Lung (tissue), 12 donors: ENCODE results near the gene ZNF593OS. TPM values are rescaled to one million over a fixed set of nuclear protein-coding genes. Genes with fewer than 3 reads are reported as not detected.

Experiments used
- ATAC-seq: fragments of 200-7000 bp; cut with Tn5 transposase; one replicate; pipeline ENCODE4 v1.9.1; 2020; ENCODE audit warnings: moderate number of reproducible peaks; ENCODE audit not compliant: insufficient read depth, low FRiP score
- DNase-seq, 3 donors: peaks; one replicate each; pipeline ENCODE4 v3.0.0-alpha.2; 2013 to 2017
- H3K27ac ChIP-seq, 2 donors: one replicate each; pipeline ENCODE4 v1.5.1; 2013; ENCODE audit warnings: mild to moderate bottlenecking in 2 of 2, moderate library complexity in 2 of 2, control low read depth in 1 of 2, inconsistent platforms in 1 of 2, low read depth in 1 of 2, low read length in 1 of 2
- H3K27me3 ChIP-seq, 3 donors: one replicate each; pipeline ENCODE4 v1.5.1; 2013; ENCODE audit warnings: low read length in 2 of 3; ENCODE audit not compliant: control insufficient read depth in 3 of 3, insufficient read depth in 3 of 3
- H3K36me3 ChIP-seq, 4 donors: one replicate each; pipeline ENCODE4 v1.5.1; 2013; ENCODE audit warnings: low read length in 4 of 4, mild to moderate bottlenecking in 1 of 4, moderate library complexity in 1 of 4; ENCODE audit not compliant: control insufficient read depth in 4 of 4, insufficient read depth in 4 of 4
- H3K4me1 ChIP-seq, 5 donors: one replicate each; pipeline ENCODE4 v1.5.1; 2013; ENCODE audit warnings: low read length in 5 of 5, mild to moderate bottlenecking in 2 of 5, moderate library complexity in 1 of 5; ENCODE audit not compliant: control insufficient read depth in 5 of 5, insufficient read depth in 5 of 5
- H3K4me3 ChIP-seq: one replicate; pipeline ENCODE4 v1.5.1; 2013; ENCODE audit warnings: mild to moderate bottlenecking, control low read depth, moderate library complexity
- H3K9ac ChIP-seq, 2 donors: one replicate each; pipeline ENCODE4 v1.5.1; 2013; ENCODE audit warnings: low read length in 2 of 2, control low read depth in 1 of 2; ENCODE audit not compliant: insufficient read depth in 1 of 2
- H3K9me3 ChIP-seq, 4 donors: one replicate each; pipeline ENCODE4 v1.5.1; 2013; ENCODE audit warnings: low read length in 3 of 4, mild to moderate bottlenecking in 1 of 4, moderate library complexity in 1 of 4; ENCODE audit not compliant: control insufficient read depth in 4 of 4, insufficient read depth in 3 of 4
- WGBS, 2 donors: extraction: QIAGEN DNeasy Blood & Tissue Kit; methylation state at CpG; one replicate each; pipeline ENCODE4 v1.1.7; 2013; 5-methylcytosine and 5-hydroxymethylcytosine counted together
- polyA plus RNA-seq, 2 donors: library from polyadenylated mRNA; stranded (reverse); fragments of 200-250 nt; gene quantifications; one replicate each; pipeline ENCODE4 v1.2.1, GENCODE V29; 2013
- total RNA-seq, 2 donors: library from RNA; depleted of rRNA in 1 of 2; stranded (reverse); fragments of >200 nt in 1 of 2; gene quantifications; one replicate each; pipeline ENCODE4 v1.2.1, GENCODE V29; 2014 to 2021
- TF ChIP-seq, protein P1 (sequence below): IDR thresholded peaks from 2 replicates; pipeline ENCODE4 v1.5.1; 2012; ENCODE audit warnings: mild to moderate bottlenecking; ENCODE audit errors: control extremely low read depth, extremely low read depth
- donor health status: control.
- donor health status: control.
- donor health status: Bipolar disorder and iron deficiency.
- donor health status: healthy.
- donor health status: DM: yes; HTN: yes; CAD: no.

The ZNF593OS gene
- total and polyA plus RNA-seq, 4 donors: 0.29 to 0.65 TPM; not detected in 2

DNA sequence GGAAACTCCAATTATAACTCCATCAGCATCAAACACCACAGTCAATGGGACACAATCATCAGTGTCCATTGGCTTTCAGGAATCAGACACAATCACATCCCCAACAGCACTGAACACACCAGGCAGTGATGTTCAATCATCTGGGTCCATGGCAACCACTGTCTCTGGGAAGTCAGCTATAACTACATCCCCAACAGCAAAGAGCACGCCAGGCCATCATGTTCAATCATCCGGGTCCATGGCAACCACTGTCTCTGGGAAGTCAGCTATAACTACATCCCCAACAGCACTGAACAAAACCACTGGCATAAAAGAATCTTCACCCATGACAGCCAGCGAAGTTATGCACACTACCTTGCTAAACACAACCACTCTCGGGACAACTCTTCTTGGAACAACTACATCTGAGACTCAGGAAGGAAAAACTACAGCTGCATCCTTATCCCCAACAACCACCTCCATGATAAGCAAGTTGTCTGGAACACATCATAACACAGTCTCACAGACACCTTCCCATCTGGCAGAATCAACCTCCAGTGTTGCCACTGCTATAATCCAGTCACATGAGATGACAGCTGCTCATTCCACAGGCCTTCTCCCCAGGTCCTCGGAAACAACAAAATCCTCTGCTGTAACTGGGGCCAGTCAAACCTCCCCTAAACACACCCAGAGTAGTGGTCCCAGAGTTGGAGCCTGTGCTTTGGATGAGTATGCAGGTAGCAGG, 38.7 kb upstream of the ZNF593OS start:
- TF ChIP-seq, protein P1, sequence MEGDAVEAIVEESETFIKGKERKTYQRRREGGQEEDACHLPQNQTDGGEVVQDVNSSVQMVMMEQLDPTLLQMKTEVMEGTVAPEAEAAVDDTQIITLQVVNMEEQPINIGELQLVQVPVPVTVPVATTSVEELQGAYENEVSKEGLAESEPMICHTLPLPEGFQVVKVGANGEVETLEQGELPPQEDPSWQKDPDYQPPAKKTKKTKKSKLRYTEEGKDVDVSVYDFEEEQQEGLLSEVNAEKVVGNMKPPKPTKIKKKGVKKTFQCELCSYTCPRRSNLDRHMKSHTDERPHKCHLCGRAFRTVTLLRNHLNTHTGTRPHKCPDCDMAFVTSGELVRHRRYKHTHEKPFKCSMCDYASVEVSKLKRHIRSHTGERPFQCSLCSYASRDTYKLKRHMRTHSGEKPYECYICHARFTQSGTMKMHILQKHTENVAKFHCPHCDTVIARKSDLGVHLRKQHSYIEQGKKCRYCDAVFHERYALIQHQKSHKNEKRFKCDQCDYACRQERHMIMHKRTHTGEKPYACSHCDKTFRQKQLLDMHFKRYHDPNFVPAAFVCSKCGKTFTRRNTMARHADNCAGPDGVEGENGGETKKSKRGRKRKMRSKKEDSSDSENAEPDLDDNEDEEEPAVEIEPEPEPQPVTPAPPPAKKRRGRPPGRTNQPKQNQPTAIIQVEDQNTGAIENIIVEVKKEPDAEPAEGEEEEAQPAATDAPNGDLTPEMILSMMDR: no peak
- no peaks in the 10 kb centered on the region for H3K4me1 ChIP-seq
- H3K27ac ChIP-seq: no peak overlapping the region
- 78 to 85% methylated on average over 5 of the region's 5 CpGs for WGBS, 2 donors
- no peaks in the 10 kb centered on the region for H3K27me3 ChIP-seq
- DNase-seq (no peak), ATAC-seq (no peak)
- no peak overlapping the region for H3K9ac ChIP-seq
- no peaks in the 10 kb centered on the region for H3K9me3 ChIP-seq
- no peaks in the 10 kb centered on the region for H3K36me3 ChIP-seq
- no peak overlapping the region for H3K4me3 ChIP-seq

DNA sequence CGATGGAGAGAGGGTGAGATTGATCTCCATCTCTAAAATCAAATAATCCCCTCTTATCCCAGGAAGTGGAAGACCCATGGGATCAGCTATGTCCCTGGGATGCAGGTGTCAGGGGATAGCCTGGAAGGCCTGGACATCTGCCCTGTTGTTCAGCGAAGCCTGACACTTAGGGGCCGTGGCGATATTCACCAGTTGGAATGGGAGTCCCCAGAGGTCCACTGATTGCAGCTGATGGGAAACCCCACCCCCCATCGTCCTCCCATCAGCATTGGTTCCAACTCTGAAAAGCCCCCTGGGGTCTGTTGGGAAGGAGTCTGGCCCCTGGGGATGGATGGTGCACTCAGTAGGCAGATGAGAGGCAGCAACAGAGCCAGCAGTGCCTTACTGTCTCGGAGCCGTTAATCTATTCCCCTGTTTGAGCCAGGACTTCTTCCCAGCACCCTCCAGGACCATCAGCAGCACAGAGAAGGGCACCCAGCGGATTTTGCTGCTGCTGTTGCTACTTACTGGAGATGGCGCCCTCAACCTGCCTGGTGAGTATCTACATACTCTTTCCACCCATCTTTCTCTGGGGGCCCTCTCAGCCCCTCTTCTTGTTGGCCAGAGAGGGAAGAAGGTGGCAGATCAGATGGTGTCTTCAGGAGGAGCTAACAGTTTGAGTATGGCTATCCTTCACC, 32.1 kb upstream of the ZNF593OS start:
- TF ChIP-seq, protein P1: no peak
- Histone ChIP-seq H3K9ac (no peak overlapping the region), H3K36me3 (no peaks in the 10 kb centered on the region), H3K27me3 (no peaks in the 10 kb centered on the region), H3K27ac (no peak overlapping the region), H3K4me1 (peaks cover 0 to 7% (median 0%) of the 10 kb centered on the region in 5 donors), H3K4me3 (no peak overlapping the region), H3K9me3 (no peaks in the 10 kb centered on the region)
- 85 to 86% methylated on average over 9 of the region's 9 CpGs for WGBS, 2 donors
- ATAC-seq: no peak
- no peak for DNase-seq

DNA sequence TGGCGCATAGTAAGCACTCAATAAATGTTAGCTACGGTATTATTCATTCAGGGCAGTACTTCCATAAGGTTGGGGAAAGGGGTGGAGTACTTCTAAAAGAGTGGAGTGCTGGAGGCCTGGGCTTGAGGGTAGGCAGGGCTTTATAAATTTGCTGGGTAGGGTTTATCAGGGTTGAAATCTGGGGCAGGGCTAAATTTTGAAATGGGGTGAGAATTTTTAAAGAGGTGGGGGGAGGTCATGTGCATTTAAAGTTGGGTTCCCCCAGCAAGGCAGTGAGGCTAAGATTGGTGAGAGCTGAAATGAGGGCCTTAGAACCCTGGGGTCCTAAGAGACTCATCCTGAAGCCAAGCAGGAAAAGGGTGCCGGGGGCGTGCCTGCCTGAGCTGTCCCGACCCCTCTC, 28.8 kb upstream of the ZNF593OS start:
- Histone ChIP-seq H3K4me1 (peaks cover 0 to 7% (median 0%) of the 10 kb centered on the region in 5 donors), H3K27me3 (no peaks in the 10 kb centered on the region), H3K36me3 (no peaks in the 10 kb centered on the region), H3K27ac (no peak overlapping the region), H3K9me3 (no peaks in the 10 kb centered on the region), H3K9ac (no peak overlapping the region), H3K4me3 (no peak overlapping the region)
- ATAC-seq: no peak
- TF ChIP-seq, protein P1: no peak
- WGBS, 2 donors: 85 to 93% methylated on average over 5 of the region's 5 CpGs
- no peak for DNase-seq
